Measurements from ENCODE around the gene COPZ1.
"Not testable (repeated sequence)": the region's sequence is repeated elsewhere in the genome, so short reads cannot be mapped to it uniquely, and the experiment has no call there.

The COPZ1 gene, protein sequence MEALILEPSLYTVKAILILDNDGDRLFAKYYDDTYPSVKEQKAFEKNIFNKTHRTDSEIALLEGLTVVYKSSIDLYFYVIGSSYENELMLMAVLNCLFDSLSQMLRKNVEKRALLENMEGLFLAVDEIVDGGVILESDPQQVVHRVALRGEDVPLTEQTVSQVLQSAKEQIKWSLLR

DNA sequence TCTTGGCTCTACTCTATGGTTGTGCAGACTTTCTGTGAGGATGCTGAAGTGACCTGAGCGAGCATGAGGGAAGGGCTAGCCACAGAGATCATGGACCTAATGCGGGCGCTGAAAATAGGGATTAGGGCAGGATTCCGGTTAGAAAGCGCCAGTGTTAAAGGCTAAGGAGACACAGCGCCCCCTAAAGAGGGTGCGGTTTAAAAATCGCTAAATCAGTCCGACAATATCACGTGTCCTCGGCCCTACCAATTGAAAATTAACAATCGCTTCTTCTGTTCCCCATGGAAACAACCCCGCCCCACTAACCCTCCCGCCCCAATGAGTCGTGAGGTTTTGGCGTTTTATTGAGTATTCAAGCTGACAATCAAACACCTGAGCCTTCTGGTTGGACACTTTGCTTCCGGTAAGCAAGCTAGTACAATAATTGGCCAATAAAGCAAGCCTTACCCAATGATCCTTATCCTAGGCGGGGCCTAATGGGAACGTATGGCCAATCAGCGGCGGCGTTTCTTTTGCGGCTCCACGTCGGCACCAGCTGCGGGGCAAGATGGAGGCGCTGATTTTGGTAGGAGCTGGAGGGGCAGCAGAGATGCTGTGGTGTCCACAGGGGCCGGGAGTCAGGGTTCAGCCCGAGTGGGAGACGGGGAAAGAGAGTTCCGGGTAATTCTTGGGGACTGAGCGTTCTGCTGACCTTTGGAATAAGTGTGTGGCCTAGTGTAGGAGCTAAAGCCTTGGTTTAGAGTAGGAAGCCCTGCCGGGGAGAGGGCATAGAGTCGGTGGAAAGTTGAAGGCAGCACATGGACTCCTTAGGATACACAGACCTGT is at the start of gene COPZ1:
COPZ1 (plus strand) TSS at position 515 of the 825 bp plus-strand sequence; CDS start at position 548, 33 bp downstream.
- DNase-seq (ENCODE audit: low read depth), result peak; percentile 83

DNA sequence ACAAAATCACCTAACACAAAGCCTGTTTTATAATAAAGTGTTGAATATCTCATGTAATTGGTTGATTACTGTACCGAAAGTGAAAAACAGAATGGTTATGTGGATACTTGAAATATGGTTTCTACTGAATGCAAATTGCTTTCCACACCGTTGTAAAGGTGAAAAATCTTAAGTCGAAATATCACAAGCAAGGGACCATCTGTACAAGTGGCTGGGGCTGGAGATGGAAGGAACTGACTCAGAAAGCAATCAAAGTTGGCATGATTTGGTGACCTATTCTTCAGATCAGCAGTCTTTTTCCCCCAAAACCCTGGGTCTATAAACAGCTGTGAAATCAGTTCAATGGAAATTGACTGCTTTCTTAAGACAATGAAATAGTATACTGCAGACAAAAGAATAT is 48.6 kb upstream of the COPZ1 start:
- DNase-seq (ENCODE audit: low read depth), result no peak

DNA sequence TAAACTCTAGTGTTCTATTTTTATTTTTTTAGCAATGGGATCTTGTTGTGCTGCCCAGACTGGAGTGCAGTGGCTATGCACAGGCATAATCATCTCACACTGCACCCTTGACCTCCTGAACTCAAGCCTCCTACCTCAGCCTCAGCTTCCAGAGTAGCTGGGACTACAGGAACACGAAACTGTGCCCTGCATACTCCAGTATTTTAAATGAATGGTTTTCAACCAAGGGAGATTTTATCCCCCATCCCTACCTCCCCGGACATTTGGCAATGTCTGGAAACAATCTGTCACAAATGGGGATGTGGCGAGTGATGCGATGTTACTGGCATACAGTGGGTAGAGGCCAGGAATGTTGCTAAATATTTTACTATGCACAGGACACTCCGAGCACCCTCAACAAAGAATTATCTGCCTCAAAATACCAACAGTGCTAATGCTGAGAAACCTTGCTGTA is 47.1 kb upstream of the COPZ1 start:
- DNase-seq (ENCODE audit: low read depth), result no peak

DNA sequence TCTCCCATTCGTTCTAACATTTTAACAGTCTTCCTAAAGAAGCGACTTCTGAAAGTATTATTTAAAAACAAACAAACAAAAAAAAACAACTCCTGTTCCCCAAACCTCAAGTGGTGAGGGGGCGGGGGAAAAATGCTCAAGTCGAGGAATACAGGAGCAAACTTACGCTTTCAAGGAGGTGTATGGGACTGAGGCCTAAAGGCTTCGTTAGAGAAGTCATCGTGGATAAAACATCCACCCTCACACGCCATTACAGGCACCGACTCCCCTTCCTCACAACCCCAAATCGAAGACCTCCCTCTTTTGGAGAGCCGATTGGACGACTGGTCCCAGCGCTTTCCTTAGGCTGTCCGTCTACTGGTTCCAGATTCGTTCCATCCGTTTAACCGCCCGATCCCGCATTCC is 45.7 kb upstream of the COPZ1 start:
- no peak for DNase-seq (ENCODE audit: low read depth)

DNA sequence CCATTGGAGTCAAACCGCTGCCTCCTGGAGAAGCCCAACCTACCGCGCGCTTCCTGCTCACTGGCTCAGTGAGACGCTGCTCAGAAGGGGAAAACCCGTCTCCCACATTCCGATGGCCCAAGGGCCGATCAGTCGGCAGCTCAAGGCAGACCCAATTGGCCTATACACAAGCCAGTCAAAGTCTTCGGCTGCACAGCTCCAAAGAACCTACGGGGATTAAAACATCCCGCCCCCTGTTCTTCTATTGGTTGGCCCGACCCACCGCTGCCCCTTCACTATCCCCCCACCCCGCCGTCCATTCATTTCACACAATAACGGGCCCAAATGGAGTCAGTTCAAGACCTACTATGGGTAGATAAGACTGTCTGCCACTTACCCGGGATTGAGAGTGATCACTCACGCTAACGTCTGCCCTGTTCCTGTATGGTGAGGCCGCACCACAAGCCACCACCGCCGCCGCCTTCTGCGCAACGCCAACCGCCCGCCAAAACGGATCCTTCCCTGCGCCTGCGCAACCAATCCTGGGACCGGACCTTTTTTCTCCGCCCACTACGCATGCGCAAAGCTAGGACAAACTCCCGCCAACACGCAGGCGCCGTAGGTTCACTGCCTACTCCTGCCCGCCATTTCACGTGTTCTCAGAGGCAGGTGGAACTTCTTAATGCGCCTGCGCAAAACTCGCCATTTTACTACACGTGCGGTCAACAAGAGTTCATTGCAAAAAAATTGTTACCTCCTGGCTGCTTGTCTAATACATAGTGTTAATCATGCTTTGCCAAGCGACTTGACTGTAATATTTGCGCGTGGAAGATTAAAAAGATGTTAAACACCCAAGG is 45.1 kb upstream of the COPZ1 start, which contains the start of gene CBX5:
CBX5 (minus strand) TSS at position 491 of the 836 bp plus-strand sequence. CDS start 22,472 bp downstream, outside the sequence.
- peak; percentile 100 for DNase-seq (ENCODE audit: low read depth)

DNA sequence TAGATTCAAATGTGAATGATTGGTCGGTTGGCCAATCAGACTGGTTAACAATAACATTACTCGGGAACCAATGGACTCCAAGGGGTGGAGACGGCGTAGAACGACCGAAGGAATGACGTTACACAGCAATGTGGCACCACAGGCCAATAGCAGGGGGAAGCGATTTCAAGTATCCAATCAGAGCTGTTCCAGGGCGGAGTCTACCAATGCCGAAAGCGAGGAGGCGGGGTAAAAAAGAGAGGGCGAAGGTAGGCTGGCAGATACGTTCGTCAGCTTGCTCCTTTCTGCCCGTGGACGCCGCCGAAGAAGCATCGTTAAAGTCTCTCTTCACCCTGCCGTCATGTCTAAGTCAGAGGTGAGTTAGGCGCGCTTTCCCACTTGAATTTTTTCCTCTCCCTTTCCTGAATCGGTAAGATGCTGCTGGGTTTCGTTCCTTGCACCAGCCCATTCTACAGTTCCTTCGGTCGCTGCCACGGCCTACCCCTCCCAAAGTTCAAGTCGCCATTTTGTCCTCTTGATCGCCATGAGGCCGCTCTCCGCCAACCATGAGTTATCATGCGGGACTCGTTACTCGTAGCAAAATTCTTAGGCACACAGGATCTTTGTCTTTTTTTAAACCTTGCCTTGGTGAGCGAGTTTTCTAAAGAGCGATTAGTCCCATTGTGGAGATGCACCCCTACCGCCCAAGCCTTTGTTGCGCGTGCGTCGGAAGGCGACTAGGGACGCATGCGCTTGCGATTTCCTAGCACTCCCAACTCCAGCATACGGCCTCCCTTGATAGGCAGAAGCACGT is 44.3 kb upstream of the COPZ1 start, which contains the start of gene HNRNPA1:
HNRNPA1 (plus strand) TSS at position 259 of the 793 bp plus-strand sequence; CDS start at position 341, 82 bp downstream.
- DNase-seq (ENCODE audit: low read depth), result peak; percentile 82

DNA sequence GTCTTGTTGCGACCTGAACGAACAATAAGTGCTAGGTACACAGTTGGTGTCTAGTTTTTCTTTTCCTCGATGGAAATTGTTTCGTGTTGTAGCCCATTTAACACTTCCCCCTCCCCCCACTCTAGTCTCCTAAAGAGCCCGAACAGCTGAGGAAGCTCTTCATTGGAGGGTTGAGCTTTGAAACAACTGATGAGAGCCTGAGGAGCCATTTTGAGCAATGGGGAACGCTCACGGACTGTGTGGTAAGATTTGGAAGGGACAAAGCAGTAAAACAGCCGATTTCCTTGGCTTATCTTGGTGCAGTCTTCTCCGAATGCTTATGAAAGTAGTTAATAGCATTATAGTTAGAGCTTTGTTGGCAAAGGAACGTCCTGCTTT is 43.7 kb upstream of the COPZ1 start:
- not testable (repeated sequence) for DNase-seq (ENCODE audit: low read depth)

DNA sequence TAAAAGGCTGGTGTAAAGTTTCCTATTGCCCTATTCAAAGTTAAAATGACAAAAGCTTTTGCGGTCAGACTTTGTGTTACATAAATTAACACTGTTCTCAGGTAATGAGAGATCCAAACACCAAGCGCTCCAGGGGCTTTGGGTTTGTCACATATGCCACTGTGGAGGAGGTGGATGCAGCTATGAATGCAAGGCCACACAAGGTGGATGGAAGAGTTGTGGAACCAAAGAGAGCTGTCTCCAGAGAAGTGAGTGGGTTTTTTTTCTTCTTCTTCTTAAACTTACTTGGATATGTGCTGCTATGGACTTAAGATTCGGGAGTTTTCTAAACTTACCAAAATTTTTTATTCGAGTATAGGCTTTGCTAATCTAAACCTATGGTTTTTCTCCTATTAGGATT is 43.2 kb upstream of the COPZ1 start:
- DNase-seq (ENCODE audit: low read depth), result not testable (repeated sequence)

DNA sequence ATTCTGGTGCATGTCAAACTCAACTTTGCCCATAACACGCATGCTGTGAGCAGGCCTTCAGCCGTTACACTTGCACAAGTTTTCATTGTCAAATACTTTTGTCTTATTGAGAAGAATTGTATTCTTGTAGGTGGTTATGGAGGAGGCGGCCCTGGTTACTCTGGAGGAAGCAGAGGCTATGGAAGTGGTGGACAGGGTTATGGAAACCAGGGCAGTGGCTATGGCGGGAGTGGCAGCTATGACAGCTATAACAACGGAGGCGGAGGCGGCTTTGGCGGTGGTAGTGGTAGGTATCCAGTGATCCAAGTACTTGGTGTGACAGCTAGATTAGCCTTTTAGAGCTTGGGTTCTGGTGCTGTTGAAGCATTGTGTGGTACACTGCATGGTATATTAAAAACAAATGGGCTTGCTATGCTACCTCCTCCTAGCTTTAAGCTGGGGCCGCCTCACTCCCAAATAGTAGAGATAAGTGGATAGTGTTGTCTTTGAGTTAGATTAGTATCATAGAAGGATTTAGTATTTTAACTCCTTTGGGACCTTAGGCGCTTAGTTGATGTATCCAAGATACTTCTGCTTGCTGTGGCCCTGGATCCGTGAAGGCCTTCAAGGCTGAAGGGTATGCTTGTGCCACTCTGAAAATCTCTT is 41.9 kb upstream of the COPZ1 start:
- DNase-seq (ENCODE audit: low read depth), result no peak

DNA sequence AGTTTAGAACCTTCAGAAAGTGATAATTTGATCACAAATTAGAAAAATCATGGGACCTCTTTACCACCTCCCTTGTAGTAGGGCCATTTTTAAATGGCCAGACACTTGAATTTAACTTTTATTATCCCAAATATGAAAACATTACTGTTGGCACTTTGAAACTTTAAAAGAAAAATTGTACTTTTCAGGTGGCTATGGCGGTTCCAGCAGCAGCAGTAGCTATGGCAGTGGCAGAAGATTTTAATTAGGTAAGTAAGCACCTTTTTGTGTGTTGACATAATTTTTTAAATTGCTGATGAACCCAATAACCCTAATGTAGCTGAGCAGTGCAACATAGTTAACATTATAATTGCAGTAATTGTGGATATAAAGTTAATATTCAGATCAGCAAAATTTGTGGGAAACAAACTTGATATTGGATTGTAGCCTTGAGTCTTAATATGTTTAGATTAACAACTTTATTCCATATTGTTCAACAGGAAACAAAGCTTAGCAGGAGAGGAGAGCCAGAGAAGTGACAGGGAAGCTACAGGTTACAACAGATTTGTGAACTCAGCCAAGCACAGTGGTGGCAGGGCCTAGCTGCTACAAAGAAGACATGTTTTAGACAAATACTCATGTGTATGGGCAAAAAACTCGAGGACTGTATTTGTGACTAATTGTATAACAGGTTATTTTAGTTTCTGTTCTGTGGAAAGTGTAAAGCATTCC is 40.7 kb upstream of the COPZ1 start:
- DNase-seq (ENCODE audit: low read depth), result not testable (repeated sequence)

DNA sequence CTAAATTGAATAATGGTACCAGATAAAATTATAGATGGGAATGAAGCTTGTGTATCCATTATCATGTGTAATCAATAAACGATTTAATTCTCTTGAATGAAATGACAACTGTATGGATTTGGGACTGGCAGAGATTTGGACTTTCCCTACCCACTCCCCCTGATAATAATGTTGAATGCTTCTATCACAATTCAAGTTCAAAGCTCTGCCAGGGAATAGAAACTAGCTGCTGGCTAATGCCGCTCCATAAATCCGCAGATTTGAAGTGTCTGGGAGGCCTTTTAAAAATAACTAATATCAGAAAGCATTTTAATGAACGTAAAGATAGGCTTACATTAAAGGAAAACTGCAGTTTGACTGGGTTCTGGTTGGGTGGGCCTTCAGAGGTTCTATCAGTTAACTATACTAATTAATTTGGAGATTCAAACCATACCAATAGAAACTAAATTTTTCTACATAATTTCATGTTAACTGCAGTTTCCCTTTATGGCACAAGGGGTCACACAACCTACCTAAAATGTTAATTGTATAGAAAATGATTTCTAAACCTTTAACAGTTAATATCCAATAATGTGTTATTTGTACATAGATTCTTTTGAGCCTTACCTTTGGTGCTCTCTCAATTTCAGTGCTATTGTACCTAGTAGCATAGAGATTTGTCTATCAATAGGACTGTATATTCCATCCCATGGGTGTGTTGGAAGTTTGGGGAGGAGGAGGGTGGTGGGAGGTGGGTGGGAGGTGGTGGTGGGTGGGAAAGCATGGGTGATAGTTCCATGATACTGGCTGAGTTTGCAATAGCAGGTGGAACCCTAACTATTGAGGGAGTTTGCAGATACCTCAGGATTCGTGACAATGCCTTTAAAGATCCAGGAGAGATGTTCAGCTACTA is 39.5 kb upstream of the COPZ1 start:
- no peak for DNase-seq (ENCODE audit: low read depth)

DNA sequence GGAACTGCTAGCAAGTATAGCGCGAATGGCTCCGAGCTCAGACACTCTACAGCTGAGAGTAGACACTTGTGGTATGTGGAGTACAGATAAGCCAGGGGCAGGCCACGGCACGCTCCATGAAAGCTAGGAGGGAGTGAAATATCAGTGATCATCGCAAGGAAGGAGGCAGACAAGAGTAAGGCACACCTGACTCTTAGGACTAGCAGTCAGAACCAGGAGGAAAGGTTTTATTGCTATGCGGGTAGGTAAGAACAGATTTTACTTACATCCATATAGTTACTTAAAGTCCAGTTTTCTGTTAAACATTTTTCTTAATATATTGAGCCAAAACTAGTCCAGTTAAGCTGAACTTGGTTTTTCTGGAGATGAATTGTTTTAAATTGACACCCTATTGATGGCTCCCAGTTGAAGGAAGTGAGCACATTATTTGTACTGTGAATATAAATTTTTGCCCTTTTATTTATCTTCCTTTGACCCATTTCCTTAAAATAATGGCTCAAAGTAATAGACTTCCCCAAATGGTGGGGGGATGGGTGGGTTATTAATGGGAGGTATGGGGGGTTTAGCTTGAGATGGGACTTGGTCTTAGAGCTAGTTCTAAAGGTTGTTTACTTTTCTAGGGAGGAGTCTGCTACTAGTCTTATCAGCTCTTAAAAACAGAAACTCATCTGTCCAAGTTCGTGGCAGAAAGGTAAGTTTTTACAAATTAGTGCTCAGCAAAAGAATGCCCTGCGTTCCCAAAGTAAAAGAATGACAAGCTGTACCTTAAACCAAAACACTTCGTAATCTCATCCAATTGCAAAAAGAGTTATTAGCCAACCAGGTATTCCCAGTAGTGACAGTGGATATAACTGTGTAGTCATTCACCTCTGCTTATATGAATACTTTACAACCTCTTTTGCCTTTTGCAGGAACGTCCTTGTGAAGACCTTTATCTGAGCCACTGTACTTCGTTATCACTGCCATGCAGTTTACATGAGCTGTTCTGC is 38.6 kb upstream of the COPZ1 start:
- no peak for DNase-seq (ENCODE audit: low read depth)

DNA sequence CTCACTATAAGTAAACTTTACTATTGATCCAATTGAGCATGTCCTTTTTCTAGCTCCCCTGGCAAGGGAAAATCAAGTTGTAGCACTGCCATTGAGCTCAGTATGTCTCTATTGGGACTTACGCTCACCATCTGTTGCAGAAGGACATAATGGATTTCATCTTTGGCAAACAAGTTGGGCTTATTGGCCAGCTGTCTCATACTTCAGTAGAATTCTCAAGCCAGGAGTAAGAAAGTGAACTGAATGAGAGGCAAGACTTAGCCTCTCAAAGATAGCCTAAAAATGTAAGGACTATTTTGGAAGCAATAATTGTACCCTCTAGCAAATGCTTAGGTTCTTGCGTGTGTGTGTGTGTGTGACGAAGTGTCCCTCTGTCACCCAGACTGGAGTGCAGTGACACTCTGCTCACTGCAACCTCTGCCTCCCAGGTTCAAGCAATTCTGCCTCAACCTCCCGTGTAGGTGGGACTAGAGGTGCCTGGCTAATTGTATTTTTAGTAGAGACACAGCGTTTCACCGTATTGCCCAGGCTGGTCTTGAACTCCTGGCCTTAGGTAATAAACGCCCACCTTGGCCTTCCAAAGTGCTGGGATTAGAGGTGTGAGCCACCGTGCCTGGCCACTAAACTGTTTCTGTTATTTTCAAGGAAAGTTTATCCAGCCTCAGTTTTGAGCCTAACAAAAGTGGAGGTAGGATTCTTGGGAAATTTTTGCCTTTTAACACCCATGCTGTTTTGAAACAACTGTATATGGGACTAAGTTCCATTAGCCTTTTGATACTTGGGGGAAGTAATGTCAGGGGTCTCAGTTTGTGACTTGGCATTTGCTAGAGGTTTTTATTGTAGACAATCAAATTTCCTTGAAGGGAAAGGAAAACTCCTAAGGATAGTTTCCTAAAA is 37.4 kb upstream of the COPZ1 start:
- DNase-seq (ENCODE audit: low read depth), result no peak

DNA sequence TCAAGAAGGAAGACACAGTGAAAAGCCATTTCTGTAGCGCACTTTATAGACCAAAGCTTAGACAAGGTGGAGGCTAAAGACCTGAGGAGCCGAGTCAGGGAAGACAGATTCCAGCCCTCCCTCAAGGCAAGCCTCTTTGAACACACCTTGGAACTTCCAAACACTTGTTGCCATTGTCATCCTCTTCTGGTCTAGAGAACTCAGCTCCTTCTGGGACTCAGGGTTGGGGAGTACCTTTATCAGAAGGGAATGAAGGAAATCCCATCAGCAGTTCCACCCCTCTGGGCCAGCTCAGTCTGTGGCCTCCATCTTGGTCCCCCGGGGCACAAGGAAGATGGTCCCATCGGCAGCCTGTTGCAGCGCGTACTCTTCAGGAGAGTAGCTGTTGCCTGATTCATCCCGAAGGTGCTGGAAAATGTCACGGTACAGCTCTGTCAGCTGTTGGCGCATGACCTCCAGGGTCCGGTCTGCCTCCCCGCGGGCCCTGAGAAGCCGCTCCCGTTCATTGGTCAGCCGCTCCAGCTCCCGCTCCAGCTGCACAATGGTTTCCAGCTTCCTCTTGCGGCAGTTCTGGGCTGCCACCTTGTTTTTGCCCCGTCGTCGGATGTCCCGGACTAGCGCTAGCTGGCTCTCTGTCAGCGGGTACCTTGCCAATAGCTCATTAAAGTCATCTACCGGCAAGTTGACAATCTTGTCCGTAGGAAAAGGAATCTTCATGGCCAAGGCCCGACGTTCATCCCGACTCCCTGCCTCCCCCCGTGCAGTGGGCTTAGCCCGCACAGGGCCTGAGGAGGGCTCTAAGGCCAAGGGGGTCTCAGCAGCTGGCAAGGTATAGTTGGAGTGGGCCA is 32.6 kb upstream of the COPZ1 start:
- DNase-seq (ENCODE audit: low read depth), result no peak

DNA sequence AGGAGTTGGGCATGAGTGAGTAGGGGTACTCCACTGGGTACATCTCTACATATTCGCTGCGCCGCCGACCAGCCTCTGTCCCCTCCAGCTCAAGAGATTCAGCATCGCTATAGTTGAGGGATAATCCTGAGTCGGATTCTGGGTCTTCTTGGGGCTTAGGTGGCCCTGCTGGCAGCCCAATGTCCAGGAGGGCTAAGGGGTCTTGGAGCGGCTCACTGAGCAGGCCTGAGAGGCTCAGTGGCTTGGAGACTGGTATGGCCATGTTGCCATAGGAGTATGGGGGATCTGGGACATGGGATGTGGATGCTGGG is 32.0 kb upstream of the COPZ1 start:
- no peak for DNase-seq (ENCODE audit: low read depth)

Measured in activated T-cell treated with anti-CD3 and anti-CD28 coated beads for 1 hour (primary cell).